ENCODE results near the gene AP1S1. TPM values are rescaled to one million over a fixed set of nuclear protein-coding genes. Genes with fewer than 3 reads are reported as not detected.
A peak's percentile ranks its signal among the peaks of the same experiment; 100 is the strongest.

The AP1S1 gene
- total and polyA plus RNA-seq, 9 of the 15 experiments (the other 6 are each of a cell fraction or from before 2014, with no cell fraction given): 4.4 to 149 (median 89.4) TPM

GRCh38 chr7:101172854-101173751, 18.8 kb downstream of the AP1S1 start (continued):
- TF ChIP-seq, protein P1, sequence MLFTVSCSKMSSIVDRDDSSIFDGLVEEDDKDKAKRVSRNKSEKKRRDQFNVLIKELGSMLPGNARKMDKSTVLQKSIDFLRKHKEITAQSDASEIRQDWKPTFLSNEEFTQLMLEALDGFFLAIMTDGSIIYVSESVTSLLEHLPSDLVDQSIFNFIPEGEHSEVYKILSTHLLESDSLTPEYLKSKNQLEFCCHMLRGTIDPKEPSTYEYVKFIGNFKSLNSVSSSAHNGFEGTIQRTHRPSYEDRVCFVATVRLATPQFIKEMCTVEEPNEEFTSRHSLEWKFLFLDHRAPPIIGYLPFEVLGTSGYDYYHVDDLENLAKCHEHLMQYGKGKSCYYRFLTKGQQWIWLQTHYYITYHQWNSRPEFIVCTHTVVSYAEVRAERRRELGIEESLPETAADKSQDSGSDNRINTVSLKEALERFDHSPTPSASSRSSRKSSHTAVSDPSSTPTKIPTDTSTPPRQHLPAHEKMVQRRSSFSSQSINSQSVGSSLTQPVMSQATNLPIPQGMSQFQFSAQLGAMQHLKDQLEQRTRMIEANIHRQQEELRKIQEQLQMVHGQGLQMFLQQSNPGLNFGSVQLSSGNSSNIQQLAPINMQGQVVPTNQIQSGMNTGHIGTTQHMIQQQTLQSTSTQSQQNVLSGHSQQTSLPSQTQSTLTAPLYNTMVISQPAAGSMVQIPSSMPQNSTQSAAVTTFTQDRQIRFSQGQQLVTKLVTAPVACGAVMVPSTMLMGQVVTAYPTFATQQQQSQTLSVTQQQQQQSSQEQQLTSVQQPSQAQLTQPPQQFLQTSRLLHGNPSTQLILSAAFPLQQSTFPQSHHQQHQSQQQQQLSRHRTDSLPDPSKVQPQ (CRISPR knock-in tag; IDR thresholded peaks at IDR 0.05; ENCODE audit: borderline replicate concordance): no peak
- TF ChIP-seq TAF9B (IDR thresholded peaks at IDR 0.05; ENCODE audit: partially characterized antibody) (no peak), PURB (CRISPR knock-in tag; IDR thresholded peaks at IDR 0.05; ENCODE audit: low read depth) (no peak), E2F3 (CRISPR knock-in tag; IDR thresholded peaks at IDR 0.05) (0 out of 2 replicates have a peak, but pooled peaks have one; percentile 27), FOXA3 (CRISPR knock-in tag; conservative IDR thresholded peaks at IDR 0.05 in 1 of 2, IDR thresholded peaks at IDR 0.05 in 1 of 2) (no peak), HNRNPL (IDR thresholded peaks at IDR 0.05; ENCODE audit: low read depth, low read length) (peak; percentile 64; the same call in 1 of the 2 replicates), ILK (tag; IDR thresholded peaks at IDR 0.05; ENCODE audit: borderline replicate concordance, low read depth) (no peak), NR2C1 (IDR thresholded peaks at IDR 0.05) (no peak), NR2C1 (tag; IDR thresholded peaks at IDR 0.05) (no peak), ZNF507 (tag; conservative IDR thresholded peaks at IDR 0.05) (no peak), ATF1 (CRISPR knock-in tag; IDR thresholded peaks at IDR 0.05) (no peak), ATF1 (tag; IDR thresholded peaks at IDR 0.05) (peak; percentile 36; the same call in 1 of the 2 replicates), SMARCE1 (IDR thresholded peaks at IDR 0.05) (no peak), GABPB1 (CRISPR knock-in tag; IDR thresholded peaks at IDR 0.05) (no peak), RBM17 (IDR thresholded peaks at IDR 0.05; ENCODE audit: borderline replicate concordance, low read depth, low read length) (no peak), CREM (IDR thresholded peaks at IDR 0.05; ENCODE audit: low read depth) (no peak)
- TF ChIP-seq, protein P2, sequence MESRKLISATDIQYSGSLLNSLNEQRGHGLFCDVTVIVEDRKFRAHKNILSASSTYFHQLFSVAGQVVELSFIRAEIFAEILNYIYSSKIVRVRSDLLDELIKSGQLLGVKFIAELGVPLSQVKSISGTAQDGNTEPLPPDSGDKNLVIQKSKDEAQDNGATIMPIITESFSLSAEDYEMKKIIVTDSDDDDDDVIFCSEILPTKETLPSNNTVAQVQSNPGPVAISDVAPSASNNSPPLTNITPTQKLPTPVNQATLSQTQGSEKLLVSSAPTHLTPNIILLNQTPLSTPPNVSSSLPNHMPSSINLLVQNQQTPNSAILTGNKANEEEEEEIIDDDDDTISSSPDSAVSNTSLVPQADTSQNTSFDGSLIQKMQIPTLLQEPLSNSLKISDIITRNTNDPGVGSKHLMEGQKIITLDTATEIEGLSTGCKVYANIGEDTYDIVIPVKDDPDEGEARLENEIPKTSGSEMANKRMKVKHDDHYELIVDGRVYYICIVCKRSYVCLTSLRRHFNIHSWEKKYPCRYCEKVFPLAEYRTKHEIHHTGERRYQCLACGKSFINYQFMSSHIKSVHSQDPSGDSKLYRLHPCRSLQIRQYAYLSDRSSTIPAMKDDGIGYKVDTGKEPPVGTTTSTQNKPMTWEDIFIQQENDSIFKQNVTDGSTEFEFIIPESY (CRISPR knock-in tag; IDR thresholded peaks at IDR 0.05): no peak
- TF ChIP-seq, protein P3, sequence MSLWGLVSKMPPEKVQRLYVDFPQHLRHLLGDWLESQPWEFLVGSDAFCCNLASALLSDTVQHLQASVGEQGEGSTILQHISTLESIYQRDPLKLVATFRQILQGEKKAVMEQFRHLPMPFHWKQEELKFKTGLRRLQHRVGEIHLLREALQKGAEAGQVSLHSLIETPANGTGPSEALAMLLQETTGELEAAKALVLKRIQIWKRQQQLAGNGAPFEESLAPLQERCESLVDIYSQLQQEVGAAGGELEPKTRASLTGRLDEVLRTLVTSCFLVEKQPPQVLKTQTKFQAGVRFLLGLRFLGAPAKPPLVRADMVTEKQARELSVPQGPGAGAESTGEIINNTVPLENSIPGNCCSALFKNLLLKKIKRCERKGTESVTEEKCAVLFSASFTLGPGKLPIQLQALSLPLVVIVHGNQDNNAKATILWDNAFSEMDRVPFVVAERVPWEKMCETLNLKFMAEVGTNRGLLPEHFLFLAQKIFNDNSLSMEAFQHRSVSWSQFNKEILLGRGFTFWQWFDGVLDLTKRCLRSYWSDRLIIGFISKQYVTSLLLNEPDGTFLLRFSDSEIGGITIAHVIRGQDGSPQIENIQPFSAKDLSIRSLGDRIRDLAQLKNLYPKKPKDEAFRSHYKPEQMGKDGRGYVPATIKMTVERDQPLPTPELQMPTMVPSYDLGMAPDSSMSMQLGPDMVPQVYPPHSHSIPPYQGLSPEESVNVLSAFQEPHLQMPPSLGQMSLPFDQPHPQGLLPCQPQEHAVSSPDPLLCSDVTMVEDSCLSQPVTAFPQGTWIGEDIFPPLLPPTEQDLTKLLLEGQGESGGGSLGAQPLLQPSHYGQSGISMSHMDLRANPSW (CRISPR knock-in tag; IDR thresholded peaks at IDR 0.05): no peak
- TF ChIP-seq, protein P4, sequence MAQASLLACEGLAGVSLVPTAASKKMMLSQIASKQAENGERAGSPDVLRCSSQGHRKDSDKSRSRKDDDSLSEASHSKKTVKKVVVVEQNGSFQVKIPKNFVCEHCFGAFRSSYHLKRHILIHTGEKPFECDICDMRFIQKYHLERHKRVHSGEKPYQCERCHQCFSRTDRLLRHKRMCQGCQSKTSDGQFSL (CRISPR knock-in tag; IDR thresholded peaks at IDR 0.05): no peak
- TF ChIP-seq, protein P4 (tag; IDR thresholded peaks at IDR 0.05): no peak
